ENCODE data around the gene DNAJB6.

DNAJB6 gene

GRCh38 chr7:157410831-157411556, 74.2 kb downstream of the DNAJB6 start:
- no peak for DNase-seq (ENCODE audit: low spot score)

- DNase-seq (ENCODE audit: low spot score): no peak
Measured at GRCh38 chr7:157411580-157411979, 74.8 kb downstream of the DNAJB6 start.

- no peak for DNase-seq (ENCODE audit: low spot score)
Measured at GRCh38 chr7:157412021-157412443, 75.2 kb downstream of the DNAJB6 start.

GRCh38 chr7:157412491-157413180, 75.8 kb downstream of the DNAJB6 start:
- no peak for DNase-seq (ENCODE audit: low spot score)

GRCh38 chr7:157413881-157414701, 77.3 kb downstream of the DNAJB6 start:
- DNase-seq (ENCODE audit: low spot score): no peak

GRCh38 chr7:157414702-157415096, 77.9 kb downstream of the DNAJB6 start:
- no peak for DNase-seq (ENCODE audit: low spot score)

- DNase-seq (ENCODE audit: low spot score): no peak
Measured at GRCh38 chr7:157415486-157415885, 78.7 kb downstream of the DNAJB6 start.

- DNase-seq (ENCODE audit: low spot score): no peak
Measured at GRCh38 chr7:157416011-157416410, 79.2 kb downstream of the DNAJB6 start.

- no peak for DNase-seq (ENCODE audit: low spot score)
Measured at GRCh38 chr7:157418204-157419034, 81.6 kb downstream of the DNAJB6 start.

GRCh38 chr7:157419035-157419293, 82.2 kb downstream of the DNAJB6 start:
- no peak for DNase-seq (ENCODE audit: low spot score)

GRCh38 chr7:157422279-157422678, 85.5 kb downstream of the DNAJB6 start:
- DNase-seq (ENCODE audit: low spot score): no peak

- no peak for DNase-seq (ENCODE audit: low spot score)
Measured at GRCh38 chr7:157423348-157423747, 86.5 kb downstream of the DNAJB6 start.

- DNase-seq (ENCODE audit: low spot score): no peak
Measured at GRCh38 chr7:157423886-157424565, 87.2 kb downstream of the DNAJB6 start.

- DNase-seq (ENCODE audit: low spot score): no peak
Measured at GRCh38 chr7:157425137-157425731, 88.4 kb downstream of the DNAJB6 start.

- no peak for DNase-seq (ENCODE audit: low spot score)
Measured at GRCh38 chr7:157425761-157426160, 89.0 kb downstream of the DNAJB6 start.

GRCh38 chr7:157426463-157427301, 89.9 kb downstream of the DNAJB6 start:
- no peak for DNase-seq (ENCODE audit: low spot score)

- no peak for DNase-seq (ENCODE audit: low spot score)
Measured at GRCh38 chr7:157427811-157428553, 91.2 kb downstream of the DNAJB6 start.

GRCh38 chr7:157428554-157428945, 91.7 kb downstream of the DNAJB6 start:
- DNase-seq (ENCODE audit: low spot score): no peak

- no peak for DNase-seq (ENCODE audit: low spot score)
Measured at GRCh38 chr7:157429001-157429679, 92.3 kb downstream of the DNAJB6 start.
